Prostate gland (tissue), 2 donors: ENCODE data around the gene GOLGB1.

Experiments used
- CTCF ChIP-seq, 4 experiments: fragments of 200-600 bp in 2 of 4; fragments of 450-650 bp in 2 of 4; sonication (generic) in 2 of 4; IDR thresholded peaks; 1 replicate in 3 of 4; 2 replicates in 1 of 4; pipeline ENCODE4 v1.5.1; 2016 to 2019; ENCODE audit warnings: antibody characterized with exemption in 4 of 4, mild to moderate bottlenecking in 2 of 4, moderate library complexity in 2 of 4
- POLR2A ChIP-seq: fragments of 450-650 bp; IDR thresholded peaks from one replicate; pipeline ENCODE4 v1.6.1; 2016; ENCODE audit warnings: antibody characterized with exemption, mild to moderate bottlenecking

- TF ChIP-seq CTCF (IDR thresholded peaks at IDR 0.05) (no peak), POLR2A (no peak)
Measured at GRCh38 chr3:121719423-121719822, 30.1 kb downstream of the GOLGB1 start.
